Naive B cell (primary cell): ENCODE measurements around the gene CRADD. TPM values are rescaled to one million over a fixed set of nuclear protein-coding genes. Genes with fewer than 3 reads are reported as not detected.
"Not testable (repeated sequence)": the region's sequence is repeated elsewhere in the genome, so short reads cannot be mapped to it uniquely, and the experiment has no call there.

ENCODE experiments used
- ATAC-seq, 2 donors: fragments of 150-1000 bp; cut with Tn5 transposase; 2 replicates each; pipeline ENCODE4 v1.10.0; 2021; ENCODE audit warnings: low read depth in 2 of 2, mild to moderate bottlenecking in 2 of 2, moderate library complexity in 2 of 2
- DNase-seq: peaks from one replicate; pipeline ENCODE4 v3.0.0; 2022
- H3K27ac Mint-ChIP-seq, 6 donors: one replicate each; pipeline ENCODE4 v1.8.0; 2020 to 2022; ENCODE audit warnings: mild to moderate bottlenecking in 6 of 6, mixed read lengths in 6 of 6, moderate library complexity in 5 of 6, inconsistent platforms in 2 of 6
- H3K27me3 Mint-ChIP-seq, 3 donors: one replicate each; pipeline ENCODE4 v1.8.0; 2021 to 2022; ENCODE audit warnings: mixed read lengths in 3 of 3, mild to moderate bottlenecking in 1 of 3
- H3K36me3 Mint-ChIP-seq, 2 donors: one replicate each; pipeline ENCODE4 v1.8.0; 2020 to 2022; ENCODE audit warnings: mixed read lengths in 2 of 2, inconsistent platforms in 1 of 2, mild to moderate bottlenecking in 1 of 2
- H3K4me1 Mint-ChIP-seq, 3 donors: one replicate each; pipeline ENCODE4 v1.8.0; 2020 to 2022; ENCODE audit warnings: mixed read lengths in 3 of 3, inconsistent platforms in 1 of 3, mild to moderate bottlenecking in 1 of 3, moderate library complexity in 1 of 3
- H3K4me3 Mint-ChIP-seq, 8 donors: one replicate each; pipeline ENCODE4 v1.8.0; 2020 to 2022; ENCODE audit warnings: mild to moderate bottlenecking in 8 of 8, mixed read lengths in 8 of 8, moderate library complexity in 8 of 8, inconsistent platforms in 2 of 8
- H3K9me3 Mint-ChIP-seq, 7 donors: one replicate each; pipeline ENCODE4 v1.8.0; 2020 to 2022; ENCODE audit warnings: mixed read lengths in 7 of 7, mild to moderate bottlenecking in 5 of 7, inconsistent platforms in 2 of 7, moderate library complexity in 1 of 7
- polyA plus RNA-seq, 6 donors: library from polyadenylated mRNA; unstranded; fragments of 300-500 nt; fragmentation: Illumina TruSeq; gene quantifications; one replicate each; pipeline ENCODE4 v1.2.3, GENCODE V29; 2021; ENCODE audit warnings: low read depth in 6 of 6

CRADD gene
- polyA plus RNA-seq, 6 donors from 2014 or later = 11.1 to 21.1 (median 11.1) TPM

GRCh38 chr12:93885973-93886532 is 208.9 kb downstream of the CRADD start:
- not testable (repeated sequence) for ATAC-seq, DNase-seq, H3K27ac Mint-ChIP-seq, H3K36me3 Mint-ChIP-seq, H3K4me1 Mint-ChIP-seq, H3K27me3 Mint-ChIP-seq, H3K9me3 Mint-ChIP-seq, H3K4me3 Mint-ChIP-seq

GRCh38 chr12:93886533-93887511 is 209.6 kb downstream of the CRADD start:
- ATAC-seq (no peak), DNase-seq (no peak)
- Mint-ChIP-seq H3K27ac (no peak overlapping the region), H3K36me3 (no peaks in the 10 kb centered on the region), H3K4me1 (peaks cover 0 to 4% (median 0%) of the 10 kb centered on the region in 3 donors), H3K27me3 (peaks cover 0 to 6% (median 0%) of the 10 kb centered on the region in 3 donors), H3K9me3 (peaks cover 0 to 4% (median 0%) of the 10 kb centered on the region in 7 donors), H3K4me3 (no peak overlapping the region)

GRCh38 chr12:93888964-93889363 is 211.8 kb downstream of the CRADD start:
- Mint-ChIP-seq H3K27ac (peak overlapping the region in 1 of 6 donors; percentile 13), H3K4me3 (no peak overlapping the region), H3K27me3 (peaks cover 0 to 6% (median 0%) of the 10 kb centered on the region in 3 donors), H3K4me1 (peaks cover 0 to 4% (median 0%) of the 10 kb centered on the region in 3 donors), H3K9me3 (peaks cover 0 to 4% (median 0%) of the 10 kb centered on the region in 7 donors), H3K36me3 (no peaks in the 10 kb centered on the region)
- ATAC-seq (no peak), DNase-seq (no peak)

- H3K4me3 Mint-ChIP-seq = no peak overlapping the region
- H3K9me3 Mint-ChIP-seq = peaks cover 0 to 4% (median 0%) of the 10 kb centered on the region in 7 donors
- no peak overlapping the region for H3K27ac Mint-ChIP-seq
- no peaks in the 10 kb centered on the region for H3K36me3 Mint-ChIP-seq
- H3K4me1 Mint-ChIP-seq = peaks cover 0 to 4% (median 2%) of the 10 kb centered on the region in 3 donors
- no peak for ATAC-seq
- H3K27me3 Mint-ChIP-seq = peaks cover 0 to 6% (median 0%) of the 10 kb centered on the region in 3 donors
- DNase-seq = no peak
These were observed 212.5 kb downstream of the CRADD start for GRCh38 chr12:93889516-93890212.

- no peak for DNase-seq
- peaks cover 0 to 4% (median 0%) of the 10 kb centered on the region in 3 donors for H3K27me3 Mint-ChIP-seq
- H3K4me3 Mint-ChIP-seq = no peak overlapping the region
- no peak for ATAC-seq
- H3K9me3 Mint-ChIP-seq = peaks cover 0 to 4% (median 0%) of the 10 kb centered on the region in 7 donors
- H3K36me3 Mint-ChIP-seq = no peaks in the 10 kb centered on the region
- H3K27ac Mint-ChIP-seq = no peak overlapping the region
- H3K4me1 Mint-ChIP-seq = peaks cover 0 to 6% (median 3%) of the 10 kb centered on the region in 3 donors
These were observed 215.5 kb downstream of the CRADD start for GRCh38 chr12:93892423-93893268.

- ATAC-seq = no peak
- Mint-ChIP-seq H3K4me1 (peaks cover 0 to 6% (median 0%) of the 10 kb centered on the region in 3 donors), H3K9me3 (no peaks in the 10 kb centered on the region), H3K27me3 (no peaks in the 10 kb centered on the region), H3K36me3 (no peaks in the 10 kb centered on the region), H3K27ac (peak overlapping the region in 2 of 6 donors; percentile 14 to 15), H3K4me3 (no peak overlapping the region)
- DNase-seq = no peak
These were observed 217.4 kb downstream of the CRADD start for GRCh38 chr12:93894391-93895088.

- ATAC-seq (no peak), DNase-seq (no peak)
- Mint-ChIP-seq H3K36me3 (no peaks in the 10 kb centered on the region), H3K4me1 (peaks cover 0 to 6% (median 0%) of the 10 kb centered on the region in 3 donors), H3K4me3 (no peak overlapping the region), H3K27me3 (no peaks in the 10 kb centered on the region), H3K27ac (peak overlapping the region in 1 of 6 donors; percentile 15), H3K9me3 (no peaks in the 10 kb centered on the region)
These were observed 217.9 kb downstream of the CRADD start for GRCh38 chr12:93895089-93895445.

GRCh38 chr12:93896427-93896826 is 219.3 kb downstream of the CRADD start:
- ATAC-seq (no peak), DNase-seq (no peak)
- Mint-ChIP-seq H3K9me3 (peaks cover 0 to 1% (median 0%) of the 10 kb centered on the region in 7 donors), H3K4me1 (peaks cover 0 to 6% (median 0%) of the 10 kb centered on the region in 3 donors), H3K27me3 (no peaks in the 10 kb centered on the region), H3K4me3 (no peak overlapping the region), H3K36me3 (no peaks in the 10 kb centered on the region), H3K27ac (no peak overlapping the region)

- H3K27me3 Mint-ChIP-seq = no peaks in the 10 kb centered on the region
- peaks cover under 1 to 3% of the 10 kb centered on the region in 2 donors for H3K36me3 Mint-ChIP-seq
- no peak for DNase-seq
- peak overlapping the region in 1 of 6 donors; percentile 73 for H3K27ac Mint-ChIP-seq
- H3K4me3 Mint-ChIP-seq = no peak overlapping the region
- H3K9me3 Mint-ChIP-seq = peaks cover 0 to 5% (median under 1%) of the 10 kb centered on the region in 7 donors
- H3K4me1 Mint-ChIP-seq = peaks cover 0 to 6% (median 0%) of the 10 kb centered on the region in 3 donors
- ATAC-seq = no peak
These were observed 219.8 kb downstream of the CRADD start for GRCh38 chr12:93896952-93897351.

- Mint-ChIP-seq H3K9me3 (peaks cover 0 to 19% (median 10%) of the 10 kb centered on the region in 7 donors), H3K36me3 (peaks cover 3 to 14% of the 10 kb centered on the region in 2 donors)
- no peak for ATAC-seq
These were observed 224.6 kb downstream of the CRADD start for GRCh38 chr12:93901739-93902138.

GRCh38 chr12:93902192-93902591 is 225.0 kb downstream of the CRADD start:
- Mint-ChIP-seq H3K36me3 (peaks cover 3 to 14% of the 10 kb centered on the region in 2 donors), H3K4me1 (peaks cover 4 to 9% (median 9%) of the 10 kb centered on the region in 3 donors), H3K27ac (no peak overlapping the region), H3K4me3 (no peak overlapping the region), H3K9me3 (peaks cover 0 to 19% (median 10%) of the 10 kb centered on the region in 7 donors), H3K27me3 (no peaks in the 10 kb centered on the region)
- no peak for ATAC-seq
- DNase-seq = no peak

More at GRCh38 chr12:93901739-93902138, 224.6 kb downstream of the CRADD start:
- DNase-seq = no peak
- peaks cover 4 to 9% (median 9%) of the 10 kb centered on the region in 3 donors for H3K4me1 Mint-ChIP-seq
- H3K27me3 Mint-ChIP-seq = no peaks in the 10 kb centered on the region
- no peak overlapping the region for H3K27ac Mint-ChIP-seq
- H3K4me3 Mint-ChIP-seq = no peak overlapping the region
